HepG2 (cell line): ENCODE data around the gene ACAD11. TPM values are rescaled to one million over a fixed set of nuclear protein-coding genes. Genes with fewer than 3 reads are reported as not detected.

Experiments
- ATAC-seq: fragments of 200-7000 bp; cut with Tn5 transposase; 3 replicates; pipeline ENCODE4 v1.9.1; 2020; ENCODE audit warnings: mild to moderate bottlenecking, moderate library complexity
- BruUV-seq: library from RNA; stranded (reverse); fragments of 400-500 nt; replicated peaks from 2 replicates; lab custom pipeline; 2021; lab: Mats Ljungman, UMichigan
- CTCF ChIA-PET: fragments of 300-600 bp; formaldehyde crosslinking; extraction: SDS; loops from one replicate; lab custom pipeline; 2021; ENCODE audit warnings: low total read pairs, inconsistent platforms, low intra/inter-chr PET ratio; lab: Yijun Ruan, JAX
- POLR2A ChIA-PET: fragments of 350-600 bp; sonication (Branson Sonifier 250); formaldehyde crosslinking; loops from one replicate; lab custom pipeline; 2020; ENCODE audit warnings: antibody characterized with exemption, inconsistent platforms; lab: Yijun Ruan, JAX
- DNase-seq: peaks from one replicate; pipeline ENCODE4 v3.0.0-alpha.2; 2015; ENCODE audit warnings: low spot score
- FAIRE-seq: peaks from 3 replicates; lab custom pipeline; 2011; peaks lifted over from hg19 to GRCh38; lab: Jason Lieb, UNC
- H2AFZ ChIP-seq: one replicate; pipeline ENCODE4 v1.6.1; 2011; ENCODE audit warnings: low read length, inconsistent platforms
- H3K27ac ChIP-seq: fragments of 300-600 bp; 3 replicates; pipeline ENCODE4 v1.8.0; 2011; ENCODE audit warnings: mixed run types, mild to moderate bottlenecking, mixed read lengths, low read length, inconsistent platforms; ENCODE audit not compliant: insufficient read depth; ENCODE audit errors: extremely low read length
- H3K27me3 ChIP-seq, 2 experiments: fragments of 200-600 bp in 1 of 2; 2 replicates in 1 of 2; 3 replicates in 1 of 2; pipeline versions ENCODE4 v1.6.0 to v1.8.0; 2011; ENCODE audit warnings: low read length in 2 of 2, mild to moderate bottlenecking in 2 of 2, moderate library complexity in 2 of 2, inconsistent platforms in 1 of 2; ENCODE audit not compliant: insufficient read depth in 2 of 2, control insufficient read depth in 1 of 2
- H3K36me3 ChIP-seq, 2 experiments: fragments of 200-600 bp in 1 of 2; replicated peaks in 1 of 2; 2 replicates in 1 of 2; 3 replicates in 1 of 2; pipeline versions ENCODE4 v1.5.1 to v1.8.0; 2011; ENCODE audit warnings: low read length in 2 of 2, inconsistent platforms in 1 of 2; ENCODE audit not compliant: insufficient read depth in 2 of 2, control insufficient read depth in 1 of 2
- H3K4me1 ChIP-seq: 2 replicates; pipeline ENCODE4 v1.5.1; 2012; ENCODE audit warnings: low read length, inconsistent platforms; ENCODE audit not compliant: insufficient read depth
- H3K4me2 ChIP-seq: 2 replicates; pipeline ENCODE4 v1.6.0; 2011; ENCODE audit warnings: low read depth, low read length, inconsistent platforms
- H3K4me3 ChIP-seq, 3 experiments: fragments of 200-600 bp in 1 of 3; sonication (generic), shearing (Covaris generic) in 1 of 3; replicated peaks in 1 of 3; 2 replicates each; pipeline ENCODE4 v1.5.1; 2011 to 2016; ENCODE audit warnings: low read length in 3 of 3, inconsistent platforms in 2 of 3, low read depth in 2 of 3, mild to moderate bottlenecking in 2 of 3, control low read depth in 1 of 3, mixed read lengths in 1 of 3; ENCODE audit not compliant: insufficient read depth in 1 of 3
- H3K79me2 ChIP-seq: one replicate; pipeline ENCODE4 v1.6.1; 2011; ENCODE audit warnings: low read length, inconsistent platforms; ENCODE audit not compliant: insufficient read depth
- H3K9ac ChIP-seq: 2 replicates; pipeline ENCODE4 v1.6.0; 2011; ENCODE audit warnings: mild to moderate bottlenecking, low read depth, low read length, inconsistent platforms; ENCODE audit not compliant: insufficient read depth
- H3K9me3 ChIP-seq: 2 replicates; pipeline ENCODE4 v1.5.1; 2012; ENCODE audit warnings: mild to moderate bottlenecking, low read length
- H4K20me1 ChIP-seq: 2 replicates; pipeline ENCODE4 v1.6.0; 2011; ENCODE audit warnings: inconsistent platforms, mild to moderate bottlenecking, low read length, moderate library complexity; ENCODE audit not compliant: insufficient read depth
- ARID5B ChIP-seq: IDR thresholded peaks from 2 replicates; pipeline ENCODE4 v1.4.0; 2020; ENCODE audit warnings: mild to moderate bottlenecking, missing genetic modification reagents
- FOXP4 ChIP-seq: sonication (generic); formaldehyde crosslinking; IDR thresholded peaks from 2 replicates; pipeline ENCODE4 v1.4.0; 2020; ENCODE audit warnings: missing genetic modification reagents
- PHF20 ChIP-seq: sonication (generic); formaldehyde crosslinking; IDR thresholded peaks from 2 replicates; pipeline ENCODE4 v1.5.0; 2020; ENCODE audit warnings: mild to moderate bottlenecking, missing genetic modification reagents
- PHF21A ChIP-seq: sonication (generic); formaldehyde crosslinking; IDR thresholded peaks from 2 replicates; pipeline ENCODE4 v1.5.0; 2020; ENCODE audit warnings: mild to moderate bottlenecking, missing genetic modification reagents
- RFX1 ChIP-seq: fragments of 450-650 bp; IDR thresholded peaks from 2 replicates; pipeline ENCODE4 v1.6.1; 2017
- SALL2 ChIP-seq: sonication (generic); formaldehyde crosslinking; IDR thresholded peaks from 2 replicates; pipeline ENCODE4 v1.8.1; 2023; ENCODE audit warnings: mild to moderate bottlenecking, missing genetic modification reagents, inconsistent platforms
- TFE3 ChIP-seq: IDR thresholded peaks from 2 replicates; pipeline ENCODE4 v1.6.1; 2016
- U2AF1 ChIP-seq: fragments of 200-400 bp; formaldehyde crosslinking; optimal IDR thresholded peaks from 2 replicates; pipeline ENCODE3; 2017; ENCODE audit warnings: mild to moderate bottlenecking, low read depth, low read length
- ZNF232 ChIP-seq: sonication (generic); formaldehyde crosslinking; IDR thresholded peaks from 2 replicates; pipeline ENCODE4 v1.4.0; 2020; ENCODE audit warnings: missing genetic modification reagents, borderline replicate concordance
- ZNF282 ChIP-seq: fragments of 450-650 bp; IDR thresholded peaks from 2 replicates; pipeline ENCODE4 v1.6.1; 2018; ENCODE audit not compliant: partially characterized antibody
- WGBS: methylation state at CpG from one replicate; pipeline ENCODE4 v1.1.6; 2017; ENCODE audit warnings: low lambda C conversion rate; 5-methylcytosine and 5-hydroxymethylcytosine counted together
- in situ Hi-C: cut with HindIII; loops from 2 replicates; pipeline ENCODE4 v1.10.0; 2017; ENCODE audit warnings: low pct_unique_long_range_greater_than_20kb; ENCODE audit not compliant: extremely low pct_ligation_motif_present
- intact Hi-C: fragments of 100-400 bp; cut with micrococcal nuclease; formaldehyde crosslinking; loops from one replicate; pipeline ENCODE4 v1.10.0; 2022; ENCODE audit not compliant: unreplicated experiment
- polyA plus RNA-seq, 8 experiments: library from polyadenylated mRNA; depleted of rRNA in 3 of 8; stranded (reverse) in 7 of 8; unstranded in 1 of 8; fragments of >200 nt; fragmentation: Illumina TruSeq in 4 of 8; extraction: Trizol in 4 of 8; gene quantifications; 2 replicates each; pipeline versions ENCODE4 v1.2.1 to v1.2.3, GENCODE V29; 2011 to 2016; ENCODE audit warnings: low read depth in 4 of 8, missing spikeins in 1 of 8, mixed read lengths in 1 of 8; ENCODE audit not compliant: insufficient read depth in 1 of 8
- total RNA-seq, 5 experiments: library from RNA; depleted of rRNA; stranded (reverse); fragments of >200 nt; fragmentation: Illumina TruSeq; extraction: Trizol; gene quantifications; 2 replicates each; pipeline ENCODE4 v1.2.3, GENCODE V29; 2016; ENCODE audit warnings: low read depth in 1 of 5

ACAD11 gene
- total and polyA plus RNA-seq, 2 of the 13 experiments (the other 11 are each of a cell fraction or from before 2014, with no cell fraction given) = 30.6 to 56.9 TPM

GRCh38 chr3:132645058-132645457 is 14.6 kb downstream of the ACAD11 start:
- Histone ChIP-seq H3K27me3 (no peaks in the 10 kb centered on the region), H3K79me2 (no peaks in the 10 kb centered on the region), H3K27ac (no peak overlapping the region), H3K4me1 (peaks cover 6% of the 10 kb centered on the region; the same call in 1 of the 2 replicates), H3K9me3 (no peaks in the 10 kb centered on the region), H4K20me1 (no peaks in the 10 kb centered on the region; the same call in 1 of the 2 replicates), H3K9ac (no peak overlapping the region), H2AFZ (no peak overlapping the region), H3K36me3 (0 out of 5 replicates have a peak, but pooled peaks cover 0 to 5% of the 10 kb centered on the region in 2 experiments), H3K4me3 (no peak overlapping the region), H3K4me2 (no peak overlapping the region)
- intact Hi-C loops (no loop called here), in situ Hi-C loops (no loop called here)
- no TSS peak for BruUV-seq
- no peak for TF ChIP-seq PHF20
- TF ChIP-seq RFX1 = no peak
- TF ChIP-seq ARID5B (CRISPR knock-in tag) = no peak
- no peak for TF ChIP-seq ZNF232 (CRISPR knock-in tag)
- TF ChIP-seq FOXP4 = no peak
- no peak for TF ChIP-seq U2AF1
- TF ChIP-seq SALL2 (CRISPR knock-in tag) = no peak
- no peak for TF ChIP-seq ZNF282
- TF ChIP-seq PHF21A (CRISPR knock-in tag) = no peak
- TF ChIP-seq TFE3 (CRISPR knock-in tag) = no peak
- no peak for ATAC-seq
- POLR2A ChIA-PET = no interaction called here
- WGBS = 100% methylated on average over 1 of the region's 1 CpG
- FAIRE-seq = no peak
- CTCF ChIA-PET = no interaction called here
- DNase-seq = no peak
